NCI-H2196 (cell line): ENCODE measurements around the gene S100A1.
"Not testable (repeated sequence)": the region's sequence is repeated elsewhere in the genome, so short reads cannot be mapped to it uniquely, and the experiment has no call there.

Experiments
- DNase-seq: peaks from one replicate; lab custom pipeline; 2025; ENCODE audit not compliant: unreplicated experiment; lab: John Stamatoyannopoulos, UW

S100A1 gene

DNA sequence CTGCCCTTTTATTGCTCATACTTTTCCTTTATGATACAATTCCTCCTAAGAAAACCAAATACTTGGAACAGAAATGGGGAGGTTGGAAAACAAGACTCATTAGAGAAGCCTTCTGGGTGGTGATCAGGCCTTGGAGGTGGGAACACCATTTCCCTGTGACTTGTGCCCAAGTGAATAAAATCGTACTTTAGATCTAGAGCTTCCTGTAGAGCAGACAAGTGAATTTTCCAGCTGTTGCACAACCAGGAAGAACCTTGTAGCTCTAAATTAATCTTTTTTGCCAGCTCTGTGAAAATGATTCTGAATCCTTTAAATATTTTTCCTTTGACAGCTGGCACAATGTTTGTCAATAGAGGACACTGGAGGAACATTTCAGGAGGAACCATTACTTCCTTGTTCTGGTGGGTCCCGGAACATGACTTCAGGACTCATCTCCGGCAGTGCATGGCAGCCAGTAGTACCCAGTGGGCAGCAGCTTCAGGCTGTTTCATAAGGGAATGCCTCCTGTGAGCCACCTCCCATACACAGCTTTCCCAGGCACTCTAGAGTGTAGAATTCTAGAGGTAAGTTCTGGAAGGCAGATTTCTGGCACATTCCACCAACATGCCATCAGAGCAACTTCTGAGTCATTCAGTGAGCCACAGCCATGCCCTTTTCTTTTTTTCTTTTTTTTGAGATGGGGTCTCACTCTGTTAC is 24.7 kb downstream of the S100A1 start:
- no peak for DNase-seq

DNA sequence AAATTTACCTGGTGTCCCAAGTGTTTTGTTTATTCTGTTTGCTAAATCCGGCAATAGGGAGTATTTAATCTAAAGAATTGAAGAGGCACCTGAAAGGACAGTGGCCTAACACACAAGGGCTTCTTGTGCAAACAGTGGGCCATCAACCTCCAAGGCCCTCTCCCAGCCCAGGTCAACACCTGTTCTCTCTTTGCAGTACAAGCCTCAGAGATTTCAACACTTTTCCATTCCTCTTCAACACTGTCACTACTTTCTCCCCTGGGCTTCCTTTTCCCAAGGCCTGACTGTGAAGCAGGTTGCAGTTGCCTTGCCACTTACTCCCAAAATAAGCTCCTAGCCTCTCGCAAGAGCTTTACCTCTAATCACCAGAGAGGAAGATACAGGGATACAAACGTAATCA is 27.1 kb downstream of the S100A1 start:
- peak; percentile 22 for DNase-seq

GRCh38 chr1:153658400-153659174 is 30.4 kb downstream of the S100A1 start, which contains the start of gene SNAPIN:
Gene SNAPIN, plus strand, starts transcription at chr1:153658703. Its CDS starts 41 bp downstream, at chr1:153658744.
- peak; percentile 89 for DNase-seq

- no peak for DNase-seq
Observed at GRCh38 chr1:153659175-153659534, 30.9 kb downstream of the S100A1 start.

DNA sequence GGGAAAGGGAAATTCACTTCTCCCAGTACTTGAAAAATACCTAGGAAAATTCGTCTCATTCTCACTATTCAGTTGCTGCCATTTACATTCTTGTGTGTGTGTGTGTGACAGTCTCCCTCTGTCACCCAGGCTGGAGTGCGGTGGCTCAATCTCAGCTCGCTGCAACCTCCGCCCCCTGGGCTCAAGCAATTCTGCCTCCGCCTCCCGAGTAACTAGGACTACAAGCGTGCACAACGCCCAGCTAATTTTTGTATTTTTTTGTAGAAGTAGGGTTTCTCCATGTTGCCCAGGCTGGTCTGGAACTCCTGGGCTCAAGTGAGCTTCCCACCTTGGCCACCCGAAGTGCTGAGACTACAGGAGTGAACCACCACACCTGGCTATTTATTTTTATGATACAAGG is 31.4 kb downstream of the S100A1 start:
- DNase-seq: no peak

DNA sequence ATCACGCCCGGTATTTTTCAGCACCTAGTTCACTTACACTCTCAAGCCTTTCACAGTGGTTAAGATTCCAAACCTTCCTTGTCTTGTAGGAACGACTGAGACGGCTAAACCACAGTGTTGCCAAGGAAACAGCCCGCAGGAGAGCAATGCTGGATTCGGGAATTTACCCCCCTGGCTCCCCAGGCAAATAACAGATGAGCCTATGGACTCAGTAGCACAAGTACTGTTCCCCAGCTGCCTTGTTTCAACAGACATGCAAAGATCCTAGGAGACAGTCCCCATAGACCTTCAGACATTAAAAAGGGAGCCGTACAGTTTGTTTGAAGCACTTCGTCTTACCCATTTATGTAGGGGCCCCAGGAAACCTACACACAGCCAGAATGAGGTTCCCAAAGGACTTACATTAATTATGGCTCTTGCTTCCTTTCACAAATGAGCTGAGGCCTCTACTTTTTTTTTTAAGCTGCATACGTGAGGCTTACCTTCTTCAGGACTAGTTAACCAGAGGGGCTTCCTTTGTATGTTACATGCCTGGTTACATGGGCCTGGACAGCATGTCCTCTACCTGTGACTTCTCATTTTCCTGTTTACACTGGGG is 33.0 kb downstream of the S100A1 start:
- no peak for DNase-seq

GRCh38 chr1:153662269-153662668 is 34.0 kb downstream of the S100A1 start:
- DNase-seq: no peak

DNA sequence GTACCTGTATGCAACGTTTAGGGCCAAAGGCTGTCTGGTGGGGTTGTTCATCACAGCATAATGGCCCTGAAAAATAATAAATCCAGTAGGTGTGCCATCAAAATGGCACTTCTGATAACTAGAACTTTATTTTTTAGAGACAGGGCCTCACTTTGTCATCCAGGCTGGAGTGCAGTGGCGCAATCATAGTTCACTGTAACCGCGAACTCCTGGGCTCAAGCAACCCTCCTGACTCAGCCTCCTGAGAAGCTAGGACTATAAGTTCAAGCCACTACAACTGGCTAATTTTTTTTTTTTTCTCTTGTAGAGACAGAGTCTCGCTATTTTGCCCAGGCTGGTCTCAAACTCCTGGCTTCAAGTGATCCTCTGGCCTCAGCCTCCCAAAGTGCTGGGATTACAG is 35.0 kb downstream of the S100A1 start:
- DNase-seq: no peak

- no peak for DNase-seq
Observed at GRCh38 chr1:153667439-153667838, 39.2 kb downstream of the S100A1 start.

DNA sequence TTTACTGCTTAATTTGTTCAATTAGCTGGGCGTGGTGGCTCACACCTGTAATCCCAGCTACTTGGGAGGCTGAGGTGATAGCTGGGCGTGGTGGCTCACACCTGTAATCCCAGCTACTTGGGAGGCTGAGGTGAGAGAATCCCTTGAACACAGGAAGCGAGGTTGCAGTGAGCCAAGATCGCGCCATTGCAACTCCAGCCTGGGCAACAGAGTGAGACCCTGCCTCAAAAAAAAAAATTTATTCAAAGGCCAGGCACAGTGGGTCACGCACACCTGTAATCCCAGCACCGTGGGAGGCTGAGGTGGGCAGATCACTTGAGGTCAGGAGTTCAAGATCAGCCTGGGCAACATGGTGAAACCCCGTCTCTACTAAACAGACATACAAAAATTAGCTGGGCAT is 40.4 kb downstream of the S100A1 start:
- not testable (repeated sequence) for DNase-seq

DNA sequence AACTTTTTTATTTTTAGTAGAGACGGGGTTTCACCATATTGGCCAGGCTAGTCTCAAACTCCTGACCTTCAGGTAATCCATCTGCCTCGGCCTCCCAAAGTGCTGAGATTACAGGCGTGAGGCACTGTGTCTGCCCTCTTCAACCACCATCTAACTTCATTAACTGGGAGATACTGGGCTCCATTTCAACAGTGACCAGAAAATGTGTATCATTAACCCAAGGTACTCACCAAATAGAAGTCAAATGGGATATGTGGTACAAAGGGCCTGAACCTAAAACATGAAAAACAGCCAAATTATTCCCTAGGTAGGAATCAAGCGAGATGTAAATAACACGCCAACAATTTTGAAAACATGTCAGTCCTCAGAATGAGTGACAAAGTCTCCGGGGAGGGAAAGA is 41.4 kb downstream of the S100A1 start:
- DNase-seq: no peak

DNA sequence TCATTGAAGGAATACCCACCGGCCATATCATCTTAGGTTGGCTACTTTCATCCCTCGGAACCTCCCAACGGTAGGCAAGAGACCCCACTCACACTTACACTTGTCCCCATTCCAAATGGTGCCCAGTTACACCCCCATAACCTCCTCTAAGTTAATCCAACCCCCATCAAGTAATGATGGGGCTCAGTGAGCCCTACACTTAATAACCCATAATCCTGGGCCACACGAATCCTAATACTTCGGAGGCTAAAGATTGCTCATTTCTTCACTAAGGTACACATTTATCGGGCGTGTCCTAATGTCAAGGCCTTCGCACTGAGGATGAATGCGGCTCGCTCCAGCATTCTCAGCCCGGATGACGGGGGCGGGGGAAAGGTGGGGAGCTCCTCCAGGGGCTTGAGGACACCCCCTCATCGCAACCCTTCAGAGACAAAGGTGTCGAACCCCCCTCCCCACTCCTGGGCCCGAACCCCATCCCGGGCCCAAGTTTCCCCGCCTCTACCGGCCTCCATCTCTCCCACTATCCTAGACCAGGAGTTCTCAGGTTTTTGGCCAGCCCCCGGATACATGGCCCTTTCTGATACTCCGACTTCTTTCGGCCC is 42.1 kb downstream of the S100A1 start:
- DNase-seq: no peak

GRCh38 chr1:153670859-153671627 is 42.8 kb downstream of the S100A1 start, which contains the start of gene ILF2:
Gene ILF2, minus strand, starts transcription at chr1:153670993. Its CDS starts 71 bp downstream, at chr1:153670922.
- peak; percentile 97 for DNase-seq

- not testable (repeated sequence) for DNase-seq
Observed at GRCh38 chr1:153671628-153672353, 43.6 kb downstream of the S100A1 start.

DNA sequence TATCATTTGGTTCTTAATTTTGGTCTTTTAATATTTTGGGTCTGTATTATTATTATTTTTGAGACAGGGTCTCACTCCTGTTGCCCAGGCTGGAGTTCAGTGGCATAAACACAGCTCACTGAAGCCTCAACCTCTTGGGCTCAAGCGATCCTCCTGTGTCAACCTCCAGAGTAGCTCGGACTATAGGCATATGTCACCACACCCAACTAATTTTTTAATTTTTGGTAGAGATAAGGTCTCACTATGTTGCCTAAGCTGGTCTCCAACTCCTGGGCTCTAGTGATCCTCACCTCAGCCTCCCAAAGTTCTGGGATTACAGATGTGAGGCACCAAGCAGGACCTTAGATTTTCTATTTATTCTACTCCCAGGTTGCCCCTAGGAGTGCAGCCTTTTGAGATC is 45.3 kb downstream of the S100A1 start:
- DNase-seq: no peak

GRCh38 chr1:153677718-153678518 is 49.7 kb downstream of the S100A1 start:
- DNase-seq: peak; percentile 49

- DNase-seq: no peak
Observed at GRCh38 chr1:153678519-153679336, 50.5 kb downstream of the S100A1 start, which contains the start of gene NPR1. Gene NPR1, plus strand, starts transcription at chr1:153678688. Its CDS starts 421 bp downstream, at chr1:153679109.

- no peak for DNase-seq
Observed at GRCh38 chr1:153679337-153680119, 51.3 kb downstream of the S100A1 start.
